ENCODE measurements around the gene SLC22A13.

- TF ChIP-seq, protein P1, sequence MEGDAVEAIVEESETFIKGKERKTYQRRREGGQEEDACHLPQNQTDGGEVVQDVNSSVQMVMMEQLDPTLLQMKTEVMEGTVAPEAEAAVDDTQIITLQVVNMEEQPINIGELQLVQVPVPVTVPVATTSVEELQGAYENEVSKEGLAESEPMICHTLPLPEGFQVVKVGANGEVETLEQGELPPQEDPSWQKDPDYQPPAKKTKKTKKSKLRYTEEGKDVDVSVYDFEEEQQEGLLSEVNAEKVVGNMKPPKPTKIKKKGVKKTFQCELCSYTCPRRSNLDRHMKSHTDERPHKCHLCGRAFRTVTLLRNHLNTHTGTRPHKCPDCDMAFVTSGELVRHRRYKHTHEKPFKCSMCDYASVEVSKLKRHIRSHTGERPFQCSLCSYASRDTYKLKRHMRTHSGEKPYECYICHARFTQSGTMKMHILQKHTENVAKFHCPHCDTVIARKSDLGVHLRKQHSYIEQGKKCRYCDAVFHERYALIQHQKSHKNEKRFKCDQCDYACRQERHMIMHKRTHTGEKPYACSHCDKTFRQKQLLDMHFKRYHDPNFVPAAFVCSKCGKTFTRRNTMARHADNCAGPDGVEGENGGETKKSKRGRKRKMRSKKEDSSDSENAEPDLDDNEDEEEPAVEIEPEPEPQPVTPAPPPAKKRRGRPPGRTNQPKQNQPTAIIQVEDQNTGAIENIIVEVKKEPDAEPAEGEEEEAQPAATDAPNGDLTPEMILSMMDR (IDR thresholded peaks at IDR 0.05 in 4 of 5, conservative IDR thresholded peaks at IDR 0.05 in 1 of 5), result no peak
- TF ChIP-seq POLR2A (IDR thresholded peaks at IDR 0.05), result no peak
Observed at GRCh38 chr3:38315488-38316230, 50.0 kb downstream of the SLC22A13 start.
